PC-9 (cell line): Measurements from ENCODE around the gene KLK13. TPM values are rescaled to one million over a fixed set of nuclear protein-coding genes. Genes with fewer than 3 reads are reported as not detected.
A peak's percentile ranks its signal among the peaks of the same experiment; 100 is the strongest.

Experiments used
- BruUV-seq: library from RNA; stranded (reverse); fragments of 400-500 nt; replicated peaks from 2 replicates; lab custom pipeline; 2021; lab: Mats Ljungman, UMichigan
- CTCF ChIA-PET: fragments of 300-600 bp; sonication (Branson Sonifier 250); formaldehyde crosslinking; loops from one replicate; lab custom pipeline; 2022; ENCODE audit warnings: antibody characterized with exemption; lab: Charles Lee
- POLR2A ChIA-PET: fragments of 300-600 bp; sonication (Branson Sonifier 250); formaldehyde crosslinking; loops from one replicate; lab custom pipeline; 2022; ENCODE audit warnings: antibody characterized with exemption; ENCODE audit not compliant: unreplicated experiment; lab: Charles Lee
- DNase-seq, 2 experiments: peaks; one replicate each; pipeline versions ENCODE4 v3.0.0 to v3.0.0-alpha.2; 2015 to 2022; ENCODE audit warnings: mixed read lengths in 1 of 2
- H2AFZ ChIP-seq: fragments of 200-600 bp; sonication (generic); 2 replicates; pipeline ENCODE4 v1.8.1; 2017; ENCODE audit warnings: antibody characterized with exemption
- H3F3A ChIP-seq: fragments of 200-600 bp; sonication (generic); 2 replicates; pipeline ENCODE4 v1.8.1; 2017; ENCODE audit warnings: antibody characterized with exemption, mild to moderate bottlenecking, low read depth; ENCODE audit not compliant: insufficient read depth
- H3K27ac ChIP-seq: fragments of 200-600 bp; sonication (generic); 2 replicates; pipeline ENCODE4 v1.6.1; 2016; ENCODE audit warnings: mixed run types
- H3K27me3 ChIP-seq: fragments of 200-600 bp; sonication (generic); 2 replicates; pipeline ENCODE4 v1.6.1; 2016; ENCODE audit warnings: low read depth, mixed run types; ENCODE audit not compliant: insufficient read depth
- H3K36me3 ChIP-seq: fragments of 200-600 bp; sonication (generic); 2 replicates; pipeline ENCODE4 v1.6.1; 2016; ENCODE audit warnings: low read depth, mixed run types
- H3K4me1 ChIP-seq: fragments of 200-600 bp; sonication (generic); replicated peaks from 2 replicates; pipeline ENCODE4 v1.6.1; 2016; ENCODE audit warnings: mixed run types; ENCODE audit not compliant: insufficient read depth
- H3K4me2 ChIP-seq: fragments of 200-600 bp; sonication (generic); 2 replicates; pipeline ENCODE4 v1.6.1; 2017; ENCODE audit warnings: mixed run types
- H3K4me3 ChIP-seq: fragments of 200-600 bp; sonication (generic); 2 replicates; pipeline ENCODE4 v1.6.1; 2016; ENCODE audit warnings: mixed run types
- H3K79me2 ChIP-seq: fragments of 200-600 bp; sonication (generic); 2 replicates; pipeline ENCODE4 v1.6.1; 2017; ENCODE audit warnings: low read depth, mixed run types
- H3K9me2 ChIP-seq: fragments of 200-600 bp; sonication (generic); 2 replicates; pipeline ENCODE4 v1.8.1; 2017; ENCODE audit warnings: mild to moderate bottlenecking; ENCODE audit not compliant: insufficient read depth
- H3K9me3 ChIP-seq: fragments of 200-600 bp; sonication (generic); 2 replicates; pipeline ENCODE4 v1.8.1; 2016; ENCODE audit warnings: low read depth; ENCODE audit not compliant: insufficient read depth
- H4K20me1 ChIP-seq: fragments of 200-600 bp; sonication (generic); 2 replicates; pipeline ENCODE4 v1.8.1; 2017; ENCODE audit not compliant: insufficient read depth
- CTCF ChIP-seq: fragments of 200-600 bp; sonication (generic); conservative IDR thresholded peaks from 2 replicates; pipeline ENCODE4 v1.6.1; 2017; ENCODE audit warnings: mixed run types, antibody characterized with exemption, mild to moderate bottlenecking, moderate library complexity
- EZH2 ChIP-seq: fragments of 200-600 bp; sonication (generic); IDR thresholded peaks from 2 replicates; pipeline ENCODE4 v1.8.0; 2017; ENCODE audit warnings: antibody characterized with exemption, low read depth
- intact Hi-C: fragments of 100-400 bp; cut with micrococcal nuclease; formaldehyde crosslinking; loops from one replicate; pipeline ENCODE4 v1.10.0; 2022; ENCODE audit not compliant: unreplicated experiment
- total RNA-seq: library from RNA; stranded (reverse); gene quantifications from 2 replicates; pipeline ENCODE4 v1.2.3, GENCODE V29; 2021

KLK13 gene
- total RNA-seq, 1 experiment from 2014 or later = not detected

- H3K9me3 ChIP-seq = no peaks in the 10 kb centered on the region
- no TSS peak for BruUV-seq
- no peaks in the 10 kb centered on the region for H3K27me3 ChIP-seq
- H3K9me2 ChIP-seq = no peaks in the 10 kb centered on the region
- POLR2A ChIA-PET = interaction anchor here (0.6 kb wide), 1 partner anchor 315 kb away, joined by 22 read pairs; no protein-coding TSS in a partner anchor
- H3K4me1 ChIP-seq = no peaks in the 10 kb centered on the region
- H3K4me3 ChIP-seq = no peak overlapping the region
- no peaks in the 10 kb centered on the region for H3K79me2 ChIP-seq
- H3K4me2 ChIP-seq = no peak overlapping the region
- H3K27ac ChIP-seq = no peak overlapping the region
- no peaks in the 10 kb centered on the region for H3K36me3 ChIP-seq
- peak in 1 of 2 experiments; percentile 12 for DNase-seq
- peaks cover 41% of the 10 kb centered on the region for H4K20me1 ChIP-seq
- H2AFZ ChIP-seq = no peak overlapping the region
- peaks cover 41% of the 10 kb centered on the region; the same call in 1 of the 2 replicates for H3F3A ChIP-seq
- CTCF ChIA-PET = interaction anchor here (0.9 to 1.5 kb wide), 2 partner anchors 76 to 167 kb away, joined by 3 to 8 read pairs; no protein-coding TSS in a partner anchor
- TF ChIP-seq CTCF = peak; percentile 50; the same call in 1 of the 2 replicates
- no peak for TF ChIP-seq EZH2
- intact Hi-C loops = loop anchor here (1.0 to 5.0 kb wide), 7 partner anchors 128 to 728 kb away; partner anchors contain the start of gene KLK6
Measured at GRCh38 chr19:51096473-51097165, 31.7 kb upstream of the KLK13 start.

GRCh38 chr19:51094696-51095279, 29.9 kb upstream of the KLK13 start:
- Histone ChIP-seq H3K4me3 (no peak overlapping the region), H3K27ac (no peak overlapping the region), H3K9me2 (no peaks in the 10 kb centered on the region), H3K9me3 (no peaks in the 10 kb centered on the region), H3K27me3 (no peaks in the 10 kb centered on the region), H2AFZ (no peak overlapping the region), H3K36me3 (no peaks in the 10 kb centered on the region), H3K79me2 (no peaks in the 10 kb centered on the region), H3K4me2 (no peak overlapping the region), H4K20me1 (peaks cover 29% of the 10 kb centered on the region), H3K4me1 (0 out of 2 replicates have a peak, but pooled peaks cover 7% of the 10 kb centered on the region), H3F3A (peaks cover 31% of the 10 kb centered on the region)
- no peak for TF ChIP-seq EZH2
- peak; percentile 94 for TF ChIP-seq CTCF
- BruUV-seq = no TSS peak
- peak; percentile 31 to 38 for DNase-seq
- intact Hi-C loops = loop anchor here (1.0 to 5.0 kb wide), 3 partner anchors 73 to 312 kb away; no protein-coding TSS in a partner anchor
- ChIA-PET CTCF (interaction anchor here (0.6 to 0.9 kb wide), 3 partner anchors 74 to 1012 kb away, joined by 4 to 19 read pairs (median 14); no protein-coding TSS in a partner anchor), POLR2A (no interaction called here)

GRCh38 chr19:51093510-51094345, 28.8 kb upstream of the KLK13 start:
- CTCF ChIA-PET = interaction anchor here (0.6 to 0.9 kb wide), 2 partner anchors 73 to 86 kb away, joined by 14 to 19 read pairs; no protein-coding TSS in a partner anchor
- no TSS peak for BruUV-seq
- TF ChIP-seq EZH2 = no peak
- TF ChIP-seq CTCF = no peak

More at GRCh38 chr19:51093510-51094345, 28.8 kb upstream of the KLK13 start:
- DNase-seq = peak in 1 of 2 experiments; percentile 15
- Histone ChIP-seq H3K36me3 (no peaks in the 10 kb centered on the region), H3K9me3 (no peaks in the 10 kb centered on the region), H3K27ac (no peak overlapping the region), H2AFZ (no peak overlapping the region), H3K27me3 (no peaks in the 10 kb centered on the region), H4K20me1 (peaks cover 23% of the 10 kb centered on the region), H3K4me2 (no peak overlapping the region), H3K4me1 (0 out of 2 replicates have a peak, but pooled peaks cover 7% of the 10 kb centered on the region), H3K4me3 (no peak overlapping the region), H3K9me2 (no peaks in the 10 kb centered on the region), H3K79me2 (no peaks in the 10 kb centered on the region), H3F3A (peaks cover 31% of the 10 kb centered on the region)
- intact Hi-C loops = loop anchor here (1.0 kb wide), 1 partner anchor 72 kb away; no protein-coding TSS in a partner anchor
- POLR2A ChIA-PET = no interaction called here
